ENCODE data around the gene TAF6.

GRCh38 chr7:100152937-100153666 is 33.9 kb upstream of the TAF6 start:
- TF ChIP-seq EZH2 (IDR thresholded peaks at IDR 0.05; ENCODE audit: insufficient read depth, poor library complexity, severe bottlenecking) (no peak), EZH2phosphoT487 (IDR thresholded peaks at IDR 0.05; ENCODE audit: insufficient read depth, low read depth) (no peak)
